Measurements from ENCODE around the gene PABPC1L. TPM values are rescaled to one million over a fixed set of nuclear protein-coding genes. Genes with fewer than 3 reads are reported as not detected.

The PABPC1L gene
- total RNA-seq, 1 experiment from 2014 or later, result 42.2 TPM

GRCh38 chr20:44945261-44945660 is 35.4 kb downstream of the PABPC1L start:
- H3K36me3 ChIP-seq (ENCODE audit: insufficient read depth, low read length, poor library complexity, severe bottlenecking), result peaks cover 72% of the 10 kb centered on the region
- no peaks in the 10 kb centered on the region for H3K27me3 ChIP-seq (replicated peaks; ENCODE audit: insufficient read depth, low read depth, low read length, poor library complexity)
- POLR2A ChIA-PET (ENCODE audit: low non-redundant PET), result no interaction called here
- no peak overlapping the region for H3K27ac ChIP-seq (ENCODE audit: low read depth, low read length, poor library complexity, severe bottlenecking)
- DNase-seq (ENCODE audit: low spot score), result no peak
- H3K4me1 ChIP-seq (ENCODE audit: insufficient read depth, low read length, poor library complexity, severe bottlenecking), result no peaks in the 10 kb centered on the region
- BruUV-seq (replicated peaks), result no TSS peak
- intact Hi-C loops (cut with micrococcal nuclease; ENCODE audit: unreplicated experiment), result no loop called here
- no peak overlapping the region for H3K4me3 ChIP-seq (ENCODE audit: low read depth, low read length, poor library complexity, severe bottlenecking)
- no peaks in the 10 kb centered on the region for H3K9me3 ChIP-seq (ENCODE audit: low read depth, low read length, poor library complexity, severe bottlenecking)
- CTCF ChIA-PET, result no interaction called here
- TF ChIP-seq, protein P1, sequence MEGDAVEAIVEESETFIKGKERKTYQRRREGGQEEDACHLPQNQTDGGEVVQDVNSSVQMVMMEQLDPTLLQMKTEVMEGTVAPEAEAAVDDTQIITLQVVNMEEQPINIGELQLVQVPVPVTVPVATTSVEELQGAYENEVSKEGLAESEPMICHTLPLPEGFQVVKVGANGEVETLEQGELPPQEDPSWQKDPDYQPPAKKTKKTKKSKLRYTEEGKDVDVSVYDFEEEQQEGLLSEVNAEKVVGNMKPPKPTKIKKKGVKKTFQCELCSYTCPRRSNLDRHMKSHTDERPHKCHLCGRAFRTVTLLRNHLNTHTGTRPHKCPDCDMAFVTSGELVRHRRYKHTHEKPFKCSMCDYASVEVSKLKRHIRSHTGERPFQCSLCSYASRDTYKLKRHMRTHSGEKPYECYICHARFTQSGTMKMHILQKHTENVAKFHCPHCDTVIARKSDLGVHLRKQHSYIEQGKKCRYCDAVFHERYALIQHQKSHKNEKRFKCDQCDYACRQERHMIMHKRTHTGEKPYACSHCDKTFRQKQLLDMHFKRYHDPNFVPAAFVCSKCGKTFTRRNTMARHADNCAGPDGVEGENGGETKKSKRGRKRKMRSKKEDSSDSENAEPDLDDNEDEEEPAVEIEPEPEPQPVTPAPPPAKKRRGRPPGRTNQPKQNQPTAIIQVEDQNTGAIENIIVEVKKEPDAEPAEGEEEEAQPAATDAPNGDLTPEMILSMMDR (conservative IDR thresholded peaks at IDR 0.05; ENCODE audit: low read depth, low read length), result no peak
- TF ChIP-seq EZH2 (IDR thresholded peaks at IDR 0.05; ENCODE audit: borderline replicate concordance, low read depth, low read length, poor library complexity, severe bottlenecking), result no peak

GRCh38 chr20:44946271-44946852 is 36.5 kb downstream of the PABPC1L start:
- TF ChIP-seq EZH2 (IDR thresholded peaks at IDR 0.05; ENCODE audit: borderline replicate concordance, low read depth, low read length, poor library complexity, severe bottlenecking), result no peak
- TF ChIP-seq, protein P1 (conservative IDR thresholded peaks at IDR 0.05; ENCODE audit: low read depth, low read length), result no peak
- ChIA-PET POLR2A (ENCODE audit: low non-redundant PET) (no interaction called here), CTCF (no interaction called here)
- intact Hi-C loops (cut with micrococcal nuclease; ENCODE audit: unreplicated experiment), result no loop called here
- Histone ChIP-seq H3K27me3 (replicated peaks; ENCODE audit: insufficient read depth, low read depth, low read length, poor library complexity) (no peaks in the 10 kb centered on the region), H3K4me3 (ENCODE audit: low read depth, low read length, poor library complexity, severe bottlenecking) (no peak overlapping the region), H3K4me1 (ENCODE audit: insufficient read depth, low read length, poor library complexity, severe bottlenecking) (no peaks in the 10 kb centered on the region), H3K36me3 (ENCODE audit: insufficient read depth, low read length, poor library complexity, severe bottlenecking) (peaks cover 77% of the 10 kb centered on the region), H3K27ac (ENCODE audit: low read depth, low read length, poor library complexity, severe bottlenecking) (no peak overlapping the region), H3K9me3 (ENCODE audit: low read depth, low read length, poor library complexity, severe bottlenecking) (no peaks in the 10 kb centered on the region)
- DNase-seq (ENCODE audit: low spot score), result no peak
- BruUV-seq (replicated peaks), result no TSS peak

GRCh38 chr20:44948107-44948506 is 38.2 kb downstream of the PABPC1L start:
- Histone ChIP-seq H3K36me3 (ENCODE audit: insufficient read depth, low read length, poor library complexity, severe bottlenecking) (peaks cover 79% of the 10 kb centered on the region), H3K4me3 (ENCODE audit: low read depth, low read length, poor library complexity, severe bottlenecking) (no peak overlapping the region), H3K27ac (ENCODE audit: low read depth, low read length, poor library complexity, severe bottlenecking) (no peak overlapping the region), H3K4me1 (ENCODE audit: insufficient read depth, low read length, poor library complexity, severe bottlenecking) (no peaks in the 10 kb centered on the region), H3K27me3 (replicated peaks; ENCODE audit: insufficient read depth, low read depth, low read length, poor library complexity) (no peaks in the 10 kb centered on the region), H3K9me3 (ENCODE audit: low read depth, low read length, poor library complexity, severe bottlenecking) (no peaks in the 10 kb centered on the region)
- CTCF ChIA-PET, result interaction anchor here (0.6 kb wide), 1 partner anchor 98 kb away, joined by 3 read pairs; no protein-coding TSS in a partner anchor
- no peak for DNase-seq (ENCODE audit: low spot score)
- no TSS peak for BruUV-seq (replicated peaks)
- POLR2A ChIA-PET (ENCODE audit: low non-redundant PET), result no interaction called here
- TF ChIP-seq, protein P1 (conservative IDR thresholded peaks at IDR 0.05; ENCODE audit: low read depth, low read length), result no peak
- intact Hi-C loops (cut with micrococcal nuclease; ENCODE audit: unreplicated experiment), result no loop called here

Measured in A673 (cell line).